ENCODE results near the gene LSM14A.

DNA sequence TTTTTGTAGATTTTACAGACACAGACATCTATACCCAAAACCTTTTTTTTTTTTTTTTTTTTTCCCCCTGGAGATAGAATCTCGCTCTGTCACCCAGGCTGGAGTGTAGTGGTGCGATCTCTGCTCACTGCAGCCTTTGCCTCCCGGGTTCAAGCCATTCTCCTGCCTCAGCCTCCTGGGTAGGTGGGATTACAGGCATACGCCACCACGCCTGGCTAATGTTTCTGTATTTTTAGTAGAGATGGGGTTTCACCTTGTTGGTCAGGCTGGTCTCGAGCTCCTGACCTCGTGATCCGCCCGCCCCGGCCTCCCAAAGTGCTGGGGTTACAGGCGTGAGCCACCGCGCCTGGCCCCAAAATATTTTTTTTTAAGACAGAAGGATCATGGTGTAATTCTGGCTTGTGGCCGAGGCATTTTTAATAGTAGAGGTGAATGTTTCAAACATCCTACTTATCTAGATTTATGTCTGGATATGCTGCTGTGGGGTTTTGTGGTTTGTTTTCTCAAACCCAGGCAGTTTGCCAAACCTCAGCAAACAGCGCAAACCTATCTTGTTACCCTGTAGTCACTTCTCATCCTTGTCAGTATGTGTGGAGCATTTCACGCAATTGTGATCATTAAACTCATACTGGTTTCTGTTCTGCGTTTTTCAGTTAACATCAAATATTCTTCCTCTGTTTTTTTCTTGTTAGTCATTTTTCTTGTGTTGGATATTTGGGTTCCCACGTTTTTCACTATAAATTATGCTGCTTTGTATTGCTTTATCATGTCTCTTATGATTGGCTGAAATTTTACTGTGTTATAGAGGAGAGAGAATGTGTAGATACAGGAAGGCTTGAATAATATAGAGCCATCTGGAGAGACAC, 45.9 kb downstream of the LSM14A start:
- no peak for TF ChIP-seq HNRNPL (IDR thresholded peaks at IDR 0.05; ENCODE audit: low read depth, low read length)
- no peak for TF ChIP-seq CHD1 (IDR thresholded peaks at IDR 0.05; ENCODE audit: low read length)
- no peak for TF ChIP-seq RFX1 (IDR thresholded peaks at IDR 0.05)

All from K562 (cell line).